Endodermal cell (in vitro differentiated cells): ENCODE results near the gene PLEKHM3. TPM values are rescaled to one million over a fixed set of nuclear protein-coding genes. Genes with fewer than 3 reads are reported as not detected.

Experiments
- DNase-seq: peaks from one replicate; pipeline ENCODE4 v3.0.0-alpha.2; 2017
- H3K27ac ChIP-seq: 2 replicates; pipeline ENCODE4 v1.5.1; 2013; ENCODE audit warnings: mild to moderate bottlenecking, low read depth, low read length, moderate library complexity
- H3K27me3 ChIP-seq: 2 replicates; pipeline ENCODE4 v1.6.1; 2013; ENCODE audit warnings: mild to moderate bottlenecking, low read length, moderate library complexity; ENCODE audit not compliant: insufficient read depth, control insufficient read depth, poor library complexity, severe bottlenecking
- H3K36me3 ChIP-seq: 2 replicates; pipeline ENCODE4 v1.7.0; 2013; ENCODE audit warnings: mild to moderate bottlenecking, low read length, moderate library complexity; ENCODE audit not compliant: control insufficient read depth, insufficient read depth
- H3K4me1 ChIP-seq: one replicate; pipeline ENCODE4 v1.7.0; 2013; ENCODE audit warnings: low read length; ENCODE audit not compliant: control insufficient read depth, insufficient read depth
- H3K4me3 ChIP-seq: 2 replicates; pipeline ENCODE4 v1.5.1; 2013; ENCODE audit warnings: mild to moderate bottlenecking, low read length, moderate library complexity
- H3K9ac ChIP-seq: 2 replicates; pipeline ENCODE4 v1.6.1; 2013; ENCODE audit warnings: mild to moderate bottlenecking, low read length, moderate library complexity; ENCODE audit not compliant: poor library complexity, severe bottlenecking; ENCODE audit errors: extremely low read depth
- H3K9me3 ChIP-seq: 2 replicates; pipeline ENCODE4 v1.6.1; 2013; ENCODE audit warnings: mild to moderate bottlenecking, low read length, moderate library complexity; ENCODE audit not compliant: control insufficient read depth
- H3K27ac Mint-ChIP-seq: 2 replicates; pipeline ENCODE4 v1.8.0; 2020; ENCODE audit warnings: mixed read lengths
- H3K27me3 Mint-ChIP-seq: 2 replicates; pipeline ENCODE4 v1.8.0; 2021; ENCODE audit warnings: mild to moderate bottlenecking, mixed read lengths; ENCODE audit not compliant: insufficient read depth
- H3K36me3 Mint-ChIP-seq: 2 replicates; pipeline ENCODE4 v1.8.0; 2020; ENCODE audit warnings: low read depth, mixed read lengths
- H3K4me1 Mint-ChIP-seq: 2 replicates; pipeline ENCODE4 v1.8.0; 2020; ENCODE audit warnings: mixed read lengths
- H3K4me3 Mint-ChIP-seq: 2 replicates; pipeline ENCODE4 v1.8.0; 2020; ENCODE audit warnings: mild to moderate bottlenecking, moderate library complexity, mixed read lengths
- H3K9me3 Mint-ChIP-seq: 2 replicates; pipeline ENCODE4 v1.8.0; 2020; ENCODE audit warnings: mild to moderate bottlenecking, mixed read lengths
- CTCF ChIP-seq: fragments of 200-600 bp; sonication (generic); conservative IDR thresholded peaks from 2 replicates; pipeline ENCODE4 v1.5.0; 2021; ENCODE audit warnings: antibody characterized with exemption, mild to moderate bottlenecking
- WGBS, 2 experiments: methylation state at CpG; one replicate each; pipeline versions ENCODE4 v1.1.5 to v1.1.7; 2013; ENCODE audit warnings: missing lambda C conversion rate in 2 of 2, mixed read lengths in 1 of 2; ENCODE audit not compliant: insufficient coverage in 1 of 2, insufficient read length in 1 of 2; 5-methylcytosine and 5-hydroxymethylcytosine counted together
- total RNA-seq, 2 donors: library from RNA; stranded (reverse); fragmentation: NEBNext Ultra II Directional in 1 of 2; extraction: Animal tissue kit (Norgen Biotek cat#: 25700) in 1 of 2; gene quantifications; 2 replicates in 1 of 2; 3 replicates in 1 of 2; pipeline ENCODE4 v1.2.1, GENCODE V29; 2021

The PLEKHM3 gene
- total RNA-seq, 2 donors from 2014 or later = 13.3 to 17.9 TPM

DNA sequence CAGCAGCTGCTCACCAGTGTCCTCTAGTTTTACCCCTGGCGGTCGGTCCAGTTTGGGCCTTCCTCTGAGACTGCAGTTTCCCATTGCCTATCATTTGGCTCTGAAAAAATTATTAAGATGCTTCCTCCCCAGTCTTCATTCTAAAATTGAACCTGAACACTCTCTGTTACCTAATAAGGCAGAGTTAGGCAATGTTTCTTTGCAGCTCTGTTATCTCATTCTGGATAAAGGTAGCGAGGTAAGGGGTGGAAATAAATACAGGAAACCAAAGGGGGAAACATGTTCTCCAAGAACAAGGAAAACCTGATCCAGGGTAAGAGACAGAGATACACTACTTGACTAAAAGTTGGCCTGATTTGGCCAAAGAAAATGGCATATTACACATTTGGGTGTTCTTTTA, 164.6 kb downstream of the PLEKHM3 start:
- Mint-ChIP-seq H3K4me3 (no peak overlapping the region), H3K27me3 (no peaks in the 10 kb centered on the region), H3K4me1 (peaks cover 17% of the 10 kb centered on the region), H3K9me3 (no peaks in the 10 kb centered on the region), H3K36me3 (peaks cover 16% of the 10 kb centered on the region), H3K27ac (no peak overlapping the region)
- H3K9ac ChIP-seq = no peak overlapping the region
- WGBS, 2 experiments = 87 to 92% methylated on average over 3 of the region's 3 CpGs
- peaks cover 8% of the 10 kb centered on the region for H3K36me3 ChIP-seq
- TF ChIP-seq CTCF = no peak
- no peak overlapping the region for H3K27ac ChIP-seq
- no peaks in the 10 kb centered on the region for H3K9me3 ChIP-seq
- no peak for DNase-seq
- H3K4me3 ChIP-seq = no peak overlapping the region
- H3K27me3 ChIP-seq = no peaks in the 10 kb centered on the region
- peaks cover 2% of the 10 kb centered on the region for H3K4me1 ChIP-seq

DNA sequence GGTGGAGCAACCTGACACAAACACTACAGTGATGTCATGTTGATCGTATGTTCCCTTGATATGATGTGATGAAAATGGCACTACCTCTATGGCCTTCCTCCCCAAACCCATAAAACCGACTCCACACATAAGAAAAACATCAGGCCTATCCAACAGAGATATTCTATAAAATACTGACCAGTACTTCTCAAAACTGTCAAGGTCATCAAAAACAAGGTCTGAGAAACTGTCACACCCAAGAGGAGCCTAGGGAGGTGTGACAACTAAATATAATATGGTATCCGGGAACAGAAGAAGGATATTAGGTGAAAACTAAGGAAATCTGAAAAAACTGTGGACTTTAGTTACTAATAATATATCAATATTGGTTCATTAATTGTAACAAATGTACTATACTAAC, 169.7 kb downstream of the PLEKHM3 start:
- H3K9ac ChIP-seq = no peak overlapping the region
- H3K9me3 Mint-ChIP-seq = no peaks in the 10 kb centered on the region
- WGBS, 2 experiments = 89% methylated on average over 2 of the region's 3 CpGs; no CpG with 5 or more reads in 1 of the 2 experiments
- peaks cover 32% of the 10 kb centered on the region for H3K4me1 Mint-ChIP-seq
- H3K27ac ChIP-seq = no peak overlapping the region
- H3K27me3 ChIP-seq = no peaks in the 10 kb centered on the region
- peak overlapping the region; percentile 20 for H3K27ac Mint-ChIP-seq
- H3K36me3 Mint-ChIP-seq = peaks cover 16% of the 10 kb centered on the region
- no peak for TF ChIP-seq CTCF
- DNase-seq = no peak
- peaks cover 9% of the 10 kb centered on the region for H3K4me1 ChIP-seq
- H3K27me3 Mint-ChIP-seq = no peaks in the 10 kb centered on the region
- H3K4me3 ChIP-seq = no peak overlapping the region
- H3K4me3 Mint-ChIP-seq = no peak overlapping the region
- H3K36me3 ChIP-seq = peaks cover 8% of the 10 kb centered on the region
- no peaks in the 10 kb centered on the region for H3K9me3 ChIP-seq

DNA sequence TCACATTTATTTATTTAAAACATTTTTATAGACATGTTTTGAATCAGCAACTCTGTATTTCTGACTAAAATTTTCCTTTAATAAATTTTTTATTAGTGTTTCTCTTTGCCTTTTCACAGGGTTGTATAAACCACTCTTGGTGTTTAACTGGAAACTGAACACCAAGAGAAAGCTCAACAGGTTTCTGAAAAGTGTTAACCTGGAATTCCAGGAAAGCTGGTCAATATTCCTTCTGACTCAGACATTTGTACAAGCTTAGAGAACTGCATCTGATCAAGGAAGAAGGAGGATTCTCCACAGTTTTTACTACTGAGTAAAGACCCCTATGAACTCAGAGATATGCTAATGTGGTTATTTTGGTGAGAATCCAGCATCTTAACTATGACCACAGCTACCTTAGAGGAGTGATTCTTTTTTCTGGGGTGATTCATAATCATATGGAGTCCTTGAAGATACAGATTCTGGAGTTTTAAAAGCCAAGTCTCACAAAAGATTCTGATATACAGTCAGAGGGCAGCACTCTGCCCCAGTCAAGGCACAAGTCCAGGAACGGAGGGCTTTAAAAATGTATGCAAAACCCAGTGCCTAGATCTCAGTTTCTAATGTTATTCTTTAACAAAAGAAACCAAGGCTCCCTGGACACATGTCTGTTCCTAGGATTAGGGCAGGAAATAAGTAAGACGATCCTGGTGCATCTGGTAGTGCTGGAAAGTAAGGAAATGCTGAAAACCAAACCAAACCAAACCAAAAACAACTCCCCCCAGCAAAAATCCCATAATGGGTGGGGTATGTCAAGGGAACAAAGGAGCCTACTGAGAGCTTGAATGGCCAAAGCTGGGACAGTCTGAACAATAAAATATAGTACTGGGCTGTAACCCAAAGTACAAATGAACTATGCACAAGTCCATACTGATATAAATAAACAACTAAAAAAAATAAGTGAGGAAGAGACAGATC, 170.6 kb downstream of the PLEKHM3 start:
- Histone ChIP-seq H3K9me3 (no peaks in the 10 kb centered on the region), H3K4me1 (peaks cover 7% of the 10 kb centered on the region), H3K9ac (no peak overlapping the region), H3K27me3 (no peaks in the 10 kb centered on the region), H3K4me3 (no peak overlapping the region), H3K36me3 (peaks cover 8% of the 10 kb centered on the region), H3K27ac (no peak overlapping the region)
- peaks cover 32% of the 10 kb centered on the region for H3K4me1 Mint-ChIP-seq
- no peaks in the 10 kb centered on the region for H3K9me3 Mint-ChIP-seq
- DNase-seq = no peak
- WGBS, 2 experiments = 84% methylated on average over 1 of the region's 2 CpGs; no CpG with 5 or more reads in 1 of the 2 experiments
- no peaks in the 10 kb centered on the region for H3K27me3 Mint-ChIP-seq
- peaks cover 11% of the 10 kb centered on the region for H3K36me3 Mint-ChIP-seq
- H3K27ac Mint-ChIP-seq = peak overlapping the region; percentile 36
- no peak for TF ChIP-seq CTCF
- no peak overlapping the region for H3K4me3 Mint-ChIP-seq
